Fibroblast of lung (primary cell): ENCODE measurements around the gene ALG8.
"Not testable (repeated sequence)": the region's sequence is repeated elsewhere in the genome, so short reads cannot be mapped to it uniquely, and the experiment has no call there.

Experiments
- EZH2 ChIP-seq: IDR thresholded peaks from 2 replicates; pipeline ENCODE4 v1.5.1; 2012; ENCODE audit warnings: low read length, control low read depth, mild to moderate bottlenecking; ENCODE audit errors: missing control alignments
- TF ChIP-seq, protein P1 (sequence below), 2 donors: IDR thresholded peaks in 1 of 2; conservative IDR thresholded peaks in 1 of 2; 1 replicate in 1 of 2; 2 replicates in 1 of 2; pipeline ENCODE4 v1.5.1; 2011 to 2012; ENCODE audit warnings: low read length in 2 of 2, control low read depth in 1 of 2, inconsistent platforms in 1 of 2, low read depth in 1 of 2, mild to moderate bottlenecking in 1 of 2

DNA sequence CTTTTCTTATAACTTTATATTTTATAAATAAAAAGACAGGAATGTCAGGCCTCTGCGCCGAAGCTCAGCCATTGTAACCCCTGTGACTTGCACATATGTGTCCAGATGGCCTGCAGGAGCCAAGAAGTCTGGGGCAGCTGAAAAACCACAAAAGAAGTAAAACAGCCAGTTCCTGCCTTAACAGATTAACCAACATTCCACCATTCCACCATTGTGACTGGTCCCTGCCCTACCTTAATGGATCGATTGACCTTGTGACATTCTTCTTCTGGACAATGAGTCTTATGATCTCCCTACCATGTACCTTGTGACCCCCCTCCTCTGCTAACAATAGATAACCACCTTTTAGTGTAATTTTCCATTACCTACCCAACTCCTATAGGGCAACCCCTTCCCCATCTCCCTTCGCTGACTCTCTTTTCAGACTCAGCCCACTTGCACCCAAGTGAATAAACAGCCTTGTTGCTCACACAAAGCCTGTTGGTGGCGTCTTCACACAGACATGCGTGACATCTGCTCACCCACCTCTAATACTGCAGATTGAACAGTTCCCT lies 52.8 kb downstream of the ALG8 start:
- TF ChIP-seq, protein P1, sequence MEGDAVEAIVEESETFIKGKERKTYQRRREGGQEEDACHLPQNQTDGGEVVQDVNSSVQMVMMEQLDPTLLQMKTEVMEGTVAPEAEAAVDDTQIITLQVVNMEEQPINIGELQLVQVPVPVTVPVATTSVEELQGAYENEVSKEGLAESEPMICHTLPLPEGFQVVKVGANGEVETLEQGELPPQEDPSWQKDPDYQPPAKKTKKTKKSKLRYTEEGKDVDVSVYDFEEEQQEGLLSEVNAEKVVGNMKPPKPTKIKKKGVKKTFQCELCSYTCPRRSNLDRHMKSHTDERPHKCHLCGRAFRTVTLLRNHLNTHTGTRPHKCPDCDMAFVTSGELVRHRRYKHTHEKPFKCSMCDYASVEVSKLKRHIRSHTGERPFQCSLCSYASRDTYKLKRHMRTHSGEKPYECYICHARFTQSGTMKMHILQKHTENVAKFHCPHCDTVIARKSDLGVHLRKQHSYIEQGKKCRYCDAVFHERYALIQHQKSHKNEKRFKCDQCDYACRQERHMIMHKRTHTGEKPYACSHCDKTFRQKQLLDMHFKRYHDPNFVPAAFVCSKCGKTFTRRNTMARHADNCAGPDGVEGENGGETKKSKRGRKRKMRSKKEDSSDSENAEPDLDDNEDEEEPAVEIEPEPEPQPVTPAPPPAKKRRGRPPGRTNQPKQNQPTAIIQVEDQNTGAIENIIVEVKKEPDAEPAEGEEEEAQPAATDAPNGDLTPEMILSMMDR (conservative IDR thresholded peaks at IDR 0.05 in 1 of 2, IDR thresholded peaks at IDR 0.05 in 1 of 2; ENCODE audit: low read depth in 1 of 2, low read length in 2 of 2), result not testable (repeated sequence)
- TF ChIP-seq EZH2, result not testable (repeated sequence)
